Astrocyte of the spinal cord (primary cell): Measurements from ENCODE around the gene XRCC1.

Experiments used
- DNase-seq: peaks from one replicate; pipeline ENCODE4 v3.0.0; 2011; ENCODE audit warnings: low read depth, low spot score
- H3K4me3 ChIP-seq: 2 replicates; pipeline ENCODE4 v1.5.1; 2011; ENCODE audit warnings: low read depth, mild to moderate bottlenecking, low read length, moderate library complexity
- in situ Hi-C: cut with HindIII; loops from 2 replicates; pipeline ENCODE4 v1.10.0; 2017; ENCODE audit warnings: low sequenced_read_pairs
- TF ChIP-seq, protein P1 (sequence below): IDR thresholded peaks from 2 replicates; pipeline ENCODE4 v1.5.1; 2012; ENCODE audit warnings: low read depth, mild to moderate bottlenecking, low read length, inconsistent platforms

Gene XRCC1

DNA sequence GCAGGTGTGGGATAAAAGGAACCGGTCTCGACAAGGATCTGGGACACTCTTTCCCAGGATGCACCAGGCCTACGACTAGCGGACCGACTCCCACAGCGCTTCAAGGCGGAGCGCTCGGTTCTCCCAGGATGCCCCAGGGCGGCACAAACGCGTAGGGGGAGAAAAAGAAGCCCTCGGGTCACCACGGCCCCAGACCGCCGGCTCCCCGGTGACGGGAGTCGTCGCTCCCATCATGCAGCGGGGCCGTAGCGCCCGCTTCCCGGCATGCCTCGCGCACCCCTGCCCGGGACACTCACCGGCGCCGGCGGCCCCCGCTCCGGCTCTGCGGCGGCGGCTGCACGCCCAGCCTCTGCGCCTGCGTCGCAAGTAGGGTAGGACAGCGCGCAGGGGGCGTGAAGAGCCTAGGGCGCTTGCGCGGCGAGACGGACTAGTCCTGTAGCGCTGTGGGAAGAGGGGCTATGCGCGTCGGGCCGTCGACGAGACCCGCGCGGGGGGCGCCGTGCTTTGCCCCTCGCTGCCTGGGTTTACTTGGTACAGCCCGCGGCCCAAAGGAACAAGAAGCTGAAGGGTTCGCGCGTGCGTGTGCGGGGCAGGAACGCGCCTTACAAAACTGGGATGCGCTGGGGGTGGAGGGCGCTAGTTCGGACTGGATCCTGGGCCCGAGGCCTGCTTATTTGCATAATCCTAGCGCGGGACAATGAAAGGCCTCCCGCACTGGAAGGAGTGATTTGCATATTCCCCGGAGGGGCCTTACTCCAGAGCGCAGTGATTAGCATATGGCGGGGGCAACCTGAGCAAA, 44.1 kb upstream of the XRCC1 start, which contains the start of gene ZNF428:
Gene ZNF428 (minus strand): TSS at position 368 of the 799 bp plus-strand sequence. CDS start 5,325 bp downstream, outside the sequence.
- H3K4me3 ChIP-seq: peak within 1 kb of the TSS; percentile 79
- DNase-seq: peak; percentile 90
- in situ Hi-C loops: no loop called here
- TF ChIP-seq, protein P1, sequence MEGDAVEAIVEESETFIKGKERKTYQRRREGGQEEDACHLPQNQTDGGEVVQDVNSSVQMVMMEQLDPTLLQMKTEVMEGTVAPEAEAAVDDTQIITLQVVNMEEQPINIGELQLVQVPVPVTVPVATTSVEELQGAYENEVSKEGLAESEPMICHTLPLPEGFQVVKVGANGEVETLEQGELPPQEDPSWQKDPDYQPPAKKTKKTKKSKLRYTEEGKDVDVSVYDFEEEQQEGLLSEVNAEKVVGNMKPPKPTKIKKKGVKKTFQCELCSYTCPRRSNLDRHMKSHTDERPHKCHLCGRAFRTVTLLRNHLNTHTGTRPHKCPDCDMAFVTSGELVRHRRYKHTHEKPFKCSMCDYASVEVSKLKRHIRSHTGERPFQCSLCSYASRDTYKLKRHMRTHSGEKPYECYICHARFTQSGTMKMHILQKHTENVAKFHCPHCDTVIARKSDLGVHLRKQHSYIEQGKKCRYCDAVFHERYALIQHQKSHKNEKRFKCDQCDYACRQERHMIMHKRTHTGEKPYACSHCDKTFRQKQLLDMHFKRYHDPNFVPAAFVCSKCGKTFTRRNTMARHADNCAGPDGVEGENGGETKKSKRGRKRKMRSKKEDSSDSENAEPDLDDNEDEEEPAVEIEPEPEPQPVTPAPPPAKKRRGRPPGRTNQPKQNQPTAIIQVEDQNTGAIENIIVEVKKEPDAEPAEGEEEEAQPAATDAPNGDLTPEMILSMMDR: no peak

DNA sequence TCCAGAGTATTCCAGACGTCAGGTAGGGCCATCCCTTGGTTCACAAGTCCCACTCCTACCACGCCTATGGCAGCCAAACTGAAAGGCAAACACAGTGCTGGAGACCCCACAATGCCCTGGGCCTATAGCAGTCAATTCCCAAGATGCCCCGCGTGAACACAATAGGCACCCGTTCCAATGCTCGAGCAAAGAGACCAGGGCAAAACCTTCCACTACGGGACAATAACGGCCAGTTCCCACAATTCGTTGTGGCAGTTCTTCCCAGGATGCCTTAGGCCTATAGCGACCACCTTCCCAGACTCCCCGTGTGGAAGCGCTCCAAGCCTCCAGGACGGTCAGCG, 43.6 kb upstream of the XRCC1 start:
- DNase-seq: no peak
- TF ChIP-seq, protein P1: no peak
- in situ Hi-C loops: no loop called here
- peak overlapping the region; percentile 79 for H3K4me3 ChIP-seq

DNA sequence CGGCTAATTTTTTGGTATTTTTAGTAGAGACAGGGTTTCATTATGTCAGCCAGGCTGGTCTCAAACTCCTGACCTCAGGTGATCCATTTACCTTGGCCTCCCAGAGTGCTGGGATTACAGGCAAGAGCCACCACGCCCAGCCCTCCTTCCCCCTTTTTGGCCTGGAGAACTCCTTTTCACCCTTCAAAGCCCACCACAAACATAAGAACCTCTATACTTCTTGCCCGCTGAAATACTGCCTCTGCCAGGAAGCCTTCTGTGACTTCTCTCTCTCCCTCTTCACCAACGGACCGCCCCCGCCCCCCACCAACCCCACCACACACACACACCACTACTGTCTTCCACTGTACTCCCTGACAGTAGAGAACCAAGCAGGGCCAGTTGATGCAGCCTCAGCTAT, 41.6 kb upstream of the XRCC1 start:
- H3K4me3 ChIP-seq: no peak overlapping the region
- in situ Hi-C loops: no loop called here
- DNase-seq: no peak
- TF ChIP-seq, protein P1: no peak

DNA sequence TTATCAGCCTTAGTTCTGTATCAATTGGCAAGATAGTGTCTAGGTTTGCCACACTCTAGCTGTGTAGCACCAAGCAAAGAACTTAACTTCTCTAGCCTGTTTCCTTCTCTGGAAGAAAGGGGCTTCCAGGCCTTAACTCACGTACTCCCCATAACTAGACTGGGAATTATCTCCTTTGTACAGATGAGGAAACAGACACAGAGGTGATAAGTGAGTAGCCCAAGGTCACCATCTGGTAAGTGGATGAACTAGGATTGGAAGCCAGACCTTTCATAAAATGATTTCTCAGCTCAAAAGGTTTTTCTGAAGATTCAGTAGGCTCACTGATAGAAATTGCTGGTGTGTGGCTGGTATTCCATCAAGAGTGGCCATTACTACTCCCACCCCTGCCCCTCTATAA, 41.0 kb upstream of the XRCC1 start:
- no peak for DNase-seq
- in situ Hi-C loops: no loop called here
- H3K4me3 ChIP-seq: no peak overlapping the region
- TF ChIP-seq, protein P1: no peak

DNA sequence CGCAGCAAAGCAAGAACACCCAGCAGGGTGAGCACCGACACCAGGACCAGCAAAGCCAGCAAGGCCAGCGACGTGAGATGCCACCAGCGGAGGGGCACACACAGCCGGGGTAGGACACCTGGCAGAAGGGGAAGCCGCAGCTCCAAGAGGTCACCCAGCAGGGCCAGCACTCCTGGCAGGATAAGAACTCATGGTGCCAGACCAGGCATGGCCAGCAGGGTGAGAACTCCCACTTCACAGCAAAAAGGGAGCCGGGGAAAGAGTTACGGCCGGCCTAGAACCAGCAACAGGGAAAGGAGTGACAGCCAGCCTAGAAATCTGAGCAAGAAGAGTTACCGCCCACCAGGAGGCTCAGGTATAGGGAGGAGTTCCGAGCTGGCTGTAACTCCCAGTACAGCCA, 37.0 kb upstream of the XRCC1 start:
- DNase-seq: no peak
- H3K4me3 ChIP-seq: no peak overlapping the region
- TF ChIP-seq, protein P1: no peak
- in situ Hi-C loops: no loop called here

DNA sequence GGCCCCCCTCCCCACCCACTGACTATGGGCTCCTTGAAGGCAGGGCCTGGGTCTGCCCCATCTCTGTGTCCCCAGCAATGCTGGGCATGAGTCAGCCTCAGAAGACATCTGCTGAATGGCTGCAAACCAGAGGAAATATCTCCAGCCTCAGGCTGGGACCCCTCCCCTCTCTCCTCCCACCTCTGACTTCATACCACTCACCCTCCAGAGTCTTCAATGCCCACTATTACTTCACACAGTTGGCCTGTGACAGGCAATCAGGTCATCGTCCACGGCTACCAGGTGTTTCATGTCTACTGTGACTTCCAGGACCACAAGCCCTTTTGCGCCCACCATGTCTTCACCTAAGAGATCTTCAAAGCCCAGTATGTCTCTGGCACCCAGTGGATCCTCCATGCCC, 36.5 kb upstream of the XRCC1 start, which contains the start of gene SRRM5:
Gene SRRM5 (plus strand): TSS at position 301 of the 400 bp plus-strand sequence. CDS start 34 bp downstream, at position 335.
- in situ Hi-C loops: no loop called here
- TF ChIP-seq, protein P1: no peak

More for the DNA sequence above, 36.5 kb upstream of the XRCC1 start, which contains the start of gene SRRM5:
- no peak for DNase-seq
- H3K4me3 ChIP-seq: no peak within 1 kb of the TSS
